Activated T-helper 1 cell treated with anti-CD3 and anti-CD28 coated beads, Interleukin-2, amount 50 U/mL, for 16 hours (primary cell): Measurements from ENCODE around the gene TCHP.
"Not testable (repeated sequence)": the region's sequence is repeated elsewhere in the genome, so short reads cannot be mapped to it uniquely, and the experiment has no call there.

Experiments
- DNase-seq, 2 donors: peaks; one replicate each; pipeline ENCODE4 v3.0.0-alpha.2; 2020; ENCODE audit warnings: low read depth in 1 of 2, low spot score in 1 of 2

The TCHP gene

GRCh38 chr12:109899783-109900751 lies at the start of gene TCHP:
Gene TCHP (plus strand): TSS chr12:109900274. CDS start chr12:109903027, 2,753 bp downstream.
- peak; percentile 47 to 52 for DNase-seq

- DNase-seq, result not testable (repeated sequence)
These were observed 49.6 kb upstream of the TCHP start for GRCh38 chr12:109850518-109850917.

- no peak for DNase-seq
These were observed 44.7 kb upstream of the TCHP start for GRCh38 chr12:109855377-109855776.

GRCh38 chr12:109857715-109858114 lies 42.4 kb upstream of the TCHP start:
- DNase-seq, result no peak

- no peak for DNase-seq
These were observed 41.3 kb upstream of the TCHP start for GRCh38 chr12:109858764-109859163.

GRCh38 chr12:109860977-109861376 lies 39.1 kb upstream of the TCHP start:
- DNase-seq, result no peak

GRCh38 chr12:109861689-109862314 lies 38.3 kb upstream of the TCHP start:
- DNase-seq, result no peak

GRCh38 chr12:109862491-109862890 lies 37.6 kb upstream of the TCHP start:
- DNase-seq, result not testable (repeated sequence)

GRCh38 chr12:109863847-109864712 lies 36.0 kb upstream of the TCHP start:
- DNase-seq, result no peak

- no peak for DNase-seq
These were observed 35.2 kb upstream of the TCHP start for GRCh38 chr12:109864916-109865315.

- DNase-seq, result no peak
These were observed 31.7 kb upstream of the TCHP start for GRCh38 chr12:109868182-109869051.

- no peak for DNase-seq
These were observed 29.4 kb upstream of the TCHP start for GRCh38 chr12:109870648-109871047.

GRCh38 chr12:109871668-109872314 lies 28.3 kb upstream of the TCHP start:
- no peak for DNase-seq

- DNase-seq, result no peak
These were observed 26.4 kb upstream of the TCHP start for GRCh38 chr12:109873653-109874052.

GRCh38 chr12:109875572-109876131 lies 24.4 kb upstream of the TCHP start:
- no peak for DNase-seq

- DNase-seq, result no peak
These were observed 23.7 kb upstream of the TCHP start for GRCh38 chr12:109876406-109876805.

GRCh38 chr12:109877504-109878246 lies 22.4 kb upstream of the TCHP start:
- no peak for DNase-seq

- no peak for DNase-seq
These were observed 21.8 kb upstream of the TCHP start for GRCh38 chr12:109878247-109878625.

- no peak for DNase-seq
These were observed 21.3 kb upstream of the TCHP start for GRCh38 chr12:109878749-109879148.
